ENCODE data around the gene HNF1B. TPM values are rescaled to one million over a fixed set of nuclear protein-coding genes. Genes with fewer than 3 reads are reported as not detected.

Gene HNF1B
- total and polyA plus RNA-seq, 5 donors: not detected

DNA sequence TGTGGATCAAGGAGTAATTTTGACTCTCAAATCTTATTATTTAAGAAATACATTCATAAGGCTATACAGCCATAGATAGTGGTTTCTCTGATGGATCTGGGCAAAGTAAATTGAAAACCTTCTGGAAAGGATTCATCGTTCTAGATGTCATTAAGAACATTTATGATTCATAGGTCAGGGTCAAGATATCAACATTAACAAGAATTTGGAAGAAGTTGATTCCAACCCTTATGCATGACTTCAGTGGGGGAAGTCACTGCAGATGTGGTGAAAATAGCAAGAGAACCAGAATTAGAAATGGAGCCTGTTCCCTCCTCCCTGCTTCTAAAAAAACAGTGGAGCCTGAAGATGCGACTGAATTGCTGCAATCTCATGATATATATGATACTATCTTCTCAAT is 36.6 kb upstream of the HNF1B start:
- DNase-seq: no peak
- no peaks in the 10 kb centered on the region for H3K9me3 ChIP-seq (ENCODE audit: control insufficient read depth, low read length)
- 62% methylated on average over 2 of the region's 2 CpGs for WGBS
- intact Hi-C loops (cut with DNase I): loop anchor here in 1 of 4 donors (10.0 kb wide), 1 partner anchor 117 kb away; no protein-coding TSS in a partner anchor
- no peak overlapping the region for H3K4me3 ChIP-seq (ENCODE audit: low read length)
- H3K4me1 ChIP-seq (ENCODE audit: control insufficient read depth, insufficient read depth, low read length): no peaks in the 10 kb centered on the region
- ATAC-seq: no peak
- H3K27ac ChIP-seq (ENCODE audit: low read length): no peak overlapping the region
- H3K27me3 ChIP-seq (ENCODE audit: control insufficient read depth, insufficient read depth): no peaks in the 10 kb centered on the region

GRCh38 chr17:37779554-37779953 is 34.7 kb upstream of the HNF1B start:
- Histone ChIP-seq H3K9me3 (ENCODE audit: control insufficient read depth, low read length) (no peaks in the 10 kb centered on the region), H3K4me1 (ENCODE audit: control insufficient read depth, insufficient read depth, low read length) (no peaks in the 10 kb centered on the region), H3K4me3 (ENCODE audit: low read length) (no peak overlapping the region), H3K27ac (ENCODE audit: low read length) (no peak overlapping the region), H3K27me3 (ENCODE audit: control insufficient read depth, insufficient read depth) (peaks cover 2% of the 10 kb centered on the region)
- WGBS: 77% methylated on average over 4 of the region's 4 CpGs
- ATAC-seq (no peak), DNase-seq (no peak)
- intact Hi-C loops (cut with DNase I): loop anchor here in 1 of 4 donors (10.0 kb wide), 1 partner anchor 125 kb away; no protein-coding TSS in a partner anchor

DNA sequence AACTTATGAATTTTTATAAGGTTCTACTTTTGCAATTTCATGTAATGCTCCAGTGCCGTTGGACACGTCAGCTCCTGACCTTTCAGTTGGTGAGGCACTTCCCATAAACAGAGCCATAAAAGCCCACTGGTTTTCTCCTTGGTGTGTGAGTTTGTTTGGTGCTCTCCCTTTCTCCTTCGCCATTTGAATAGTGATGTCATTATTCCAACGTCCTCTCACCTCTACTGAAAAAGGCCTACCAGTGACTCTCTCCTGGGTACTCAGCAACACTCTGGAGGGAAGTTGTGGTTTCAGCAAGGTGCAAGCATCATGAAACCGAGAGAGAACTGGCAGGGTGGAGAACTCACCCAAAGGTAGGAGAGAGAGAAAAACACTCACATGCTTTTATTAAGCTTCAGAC is 29.6 kb upstream of the HNF1B start:
- ATAC-seq (no peak), DNase-seq (no peak)
- Histone ChIP-seq H3K4me1 (ENCODE audit: control insufficient read depth, insufficient read depth, low read length) (no peaks in the 10 kb centered on the region), H3K9me3 (ENCODE audit: control insufficient read depth, low read length) (no peaks in the 10 kb centered on the region), H3K27ac (ENCODE audit: low read length) (no peak overlapping the region), H3K4me3 (ENCODE audit: low read length) (no peak overlapping the region), H3K27me3 (ENCODE audit: control insufficient read depth, insufficient read depth) (peaks cover 2% of the 10 kb centered on the region)
- 66% methylated on average over 5 of the region's 5 CpGs for WGBS
- intact Hi-C loops (cut with DNase I): loop anchor here in 2 of 4 donors (5.0 to 10.0 kb wide), 2 partner anchors 120 to 122 kb away; no protein-coding TSS in a partner anchor

GRCh38 chr17:37772982-37773381 is 28.1 kb upstream of the HNF1B start:
- 91% methylated on average over 2 of the region's 2 CpGs for WGBS
- H3K9me3 ChIP-seq (ENCODE audit: control insufficient read depth, low read length): no peaks in the 10 kb centered on the region
- intact Hi-C loops (cut with DNase I): loop anchor here in 2 of 4 donors (5.0 to 10.0 kb wide), 2 partner anchors 118 to 121 kb away; no protein-coding TSS in a partner anchor
- ATAC-seq: no peak
- no peak for DNase-seq
- H3K4me1 ChIP-seq (ENCODE audit: control insufficient read depth, insufficient read depth, low read length): no peaks in the 10 kb centered on the region
- no peak overlapping the region for H3K27ac ChIP-seq (ENCODE audit: low read length)
- peaks cover 2% of the 10 kb centered on the region for H3K27me3 ChIP-seq (ENCODE audit: control insufficient read depth, insufficient read depth)
- H3K4me3 ChIP-seq (ENCODE audit: low read length): no peak overlapping the region

DNA sequence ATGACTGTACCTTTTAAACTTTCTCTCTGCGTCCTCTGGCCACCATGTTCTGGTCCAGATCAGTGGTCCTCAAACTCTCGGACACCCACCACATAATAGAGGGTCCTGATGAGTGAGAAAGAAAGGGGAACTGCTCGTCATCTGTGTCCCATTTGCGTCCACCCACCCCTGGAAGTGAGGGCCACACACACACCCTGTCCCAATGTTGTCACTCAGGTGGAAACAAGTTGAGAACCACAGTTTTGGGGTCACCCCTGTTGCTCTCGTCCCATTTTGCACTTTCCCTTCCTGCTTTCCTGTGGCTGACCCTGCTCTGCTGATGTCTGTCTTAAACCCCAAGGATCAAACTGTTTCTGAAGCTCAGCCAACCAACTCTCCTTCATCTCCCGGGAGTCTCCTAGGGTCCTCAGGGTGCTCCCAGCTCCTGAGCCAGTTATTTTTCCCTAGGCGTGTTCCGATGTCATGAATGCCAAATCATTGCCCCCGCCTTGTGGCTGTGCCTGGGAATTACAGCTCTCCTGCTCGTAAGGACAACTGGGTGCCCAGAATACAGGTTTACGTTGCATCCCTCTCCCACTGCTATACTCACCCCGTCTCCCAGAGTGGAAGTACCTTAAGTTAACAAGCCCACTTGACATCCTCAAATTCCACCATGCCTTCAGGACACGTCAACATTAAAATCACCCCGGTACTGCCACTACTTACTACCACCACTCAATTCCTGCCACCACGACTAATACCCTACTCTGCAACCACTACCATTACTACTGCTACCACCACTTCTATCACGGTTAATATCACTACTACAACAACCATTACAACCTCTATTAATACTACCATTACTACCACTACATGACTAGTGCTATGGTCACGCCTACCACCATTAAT is 26.0 kb upstream of the HNF1B start:
- intact Hi-C loops (cut with DNase I): loop anchor here in 2 of 4 donors (5.0 to 10.0 kb wide), 2 partner anchors 116 to 119 kb away; no protein-coding TSS in a partner anchor
- DNase-seq: peak; percentile 24 to 73 (median 61)

GRCh38 chr17:37769050-37769449 is 24.2 kb upstream of the HNF1B start:
- Histone ChIP-seq H3K4me3 (ENCODE audit: low read length) (no peak overlapping the region), H3K9me3 (ENCODE audit: control insufficient read depth, low read length) (no peaks in the 10 kb centered on the region), H3K4me1 (ENCODE audit: control insufficient read depth, insufficient read depth, low read length) (no peaks in the 10 kb centered on the region), H3K27ac (ENCODE audit: low read length) (no peak overlapping the region), H3K27me3 (ENCODE audit: control insufficient read depth, insufficient read depth) (peaks cover 4% of the 10 kb centered on the region)
- 87% methylated on average over 6 of the region's 6 CpGs for WGBS
- DNase-seq: no peak
- intact Hi-C loops (cut with DNase I): no loop called here
- ATAC-seq: no peak

More for the DNA sequence above, 26.0 kb upstream of the HNF1B start:
- no peaks in the 10 kb centered on the region for H3K9me3 ChIP-seq (ENCODE audit: control insufficient read depth, low read length)
- 49% methylated on average over 17 of the region's 17 CpGs for WGBS
- H3K4me1 ChIP-seq (ENCODE audit: control insufficient read depth, insufficient read depth, low read length): no peaks in the 10 kb centered on the region
- peak; percentile 24 to 48 for ATAC-seq
- H3K4me3 ChIP-seq (ENCODE audit: low read length): no peak overlapping the region
- peaks cover 5% of the 10 kb centered on the region for H3K27me3 ChIP-seq (ENCODE audit: control insufficient read depth, insufficient read depth)
- no peak overlapping the region for H3K27ac ChIP-seq (ENCODE audit: low read length)

- no peak overlapping the region for H3K4me3 ChIP-seq (ENCODE audit: low read length)
- H3K27me3 ChIP-seq (ENCODE audit: control insufficient read depth, insufficient read depth): peaks cover 4% of the 10 kb centered on the region
- intact Hi-C loops (cut with DNase I): no loop called here
- H3K27ac ChIP-seq (ENCODE audit: low read length): no peak overlapping the region
- H3K9me3 ChIP-seq (ENCODE audit: control insufficient read depth, low read length): no peaks in the 10 kb centered on the region
- DNase-seq: no peak
- no peak for ATAC-seq
- no peaks in the 10 kb centered on the region for H3K4me1 ChIP-seq (ENCODE audit: control insufficient read depth, insufficient read depth, low read length)
- 85% methylated on average over 2 of the region's 2 CpGs for WGBS
These were observed 23.6 kb upstream of the HNF1B start for GRCh38 chr17:37768438-37768837.

GRCh38 chr17:37766971-37767370 is 22.1 kb upstream of the HNF1B start:
- Histone ChIP-seq H3K4me3 (ENCODE audit: low read length) (no peak overlapping the region), H3K27me3 (ENCODE audit: control insufficient read depth, insufficient read depth) (peaks cover 8% of the 10 kb centered on the region), H3K4me1 (ENCODE audit: control insufficient read depth, insufficient read depth, low read length) (no peaks in the 10 kb centered on the region), H3K9me3 (ENCODE audit: control insufficient read depth, low read length) (no peaks in the 10 kb centered on the region), H3K27ac (ENCODE audit: low read length) (no peak overlapping the region)
- WGBS: 64% methylated on average over 6 of the region's 6 CpGs
- DNase-seq (no peak), ATAC-seq (no peak)
- intact Hi-C loops (cut with DNase I): no loop called here

GRCh38 chr17:37764383-37764782 is 19.5 kb upstream of the HNF1B start:
- 71% methylated on average over 3 of the region's 3 CpGs for WGBS
- Histone ChIP-seq H3K27ac (ENCODE audit: low read length) (no peak overlapping the region), H3K4me1 (ENCODE audit: control insufficient read depth, insufficient read depth, low read length) (no peaks in the 10 kb centered on the region), H3K9me3 (ENCODE audit: control insufficient read depth, low read length) (no peaks in the 10 kb centered on the region), H3K4me3 (ENCODE audit: low read length) (no peak overlapping the region), H3K27me3 (ENCODE audit: control insufficient read depth, insufficient read depth) (peaks cover 8% of the 10 kb centered on the region)
- intact Hi-C loops (cut with DNase I): no loop called here
- ATAC-seq (no peak), DNase-seq (no peak)

GRCh38 chr17:37762666-37763065 is 17.8 kb upstream of the HNF1B start:
- Histone ChIP-seq H3K4me3 (ENCODE audit: low read length) (no peak overlapping the region), H3K4me1 (ENCODE audit: control insufficient read depth, insufficient read depth, low read length) (no peaks in the 10 kb centered on the region), H3K27ac (ENCODE audit: low read length) (no peak overlapping the region), H3K27me3 (ENCODE audit: control insufficient read depth, insufficient read depth) (peaks cover 6% of the 10 kb centered on the region), H3K9me3 (ENCODE audit: control insufficient read depth, low read length) (no peaks in the 10 kb centered on the region)
- WGBS: 50% methylated on average over 7 of the region's 7 CpGs
- no peak for DNase-seq
- ATAC-seq: no peak
- intact Hi-C loops (cut with DNase I): no loop called here

DNA sequence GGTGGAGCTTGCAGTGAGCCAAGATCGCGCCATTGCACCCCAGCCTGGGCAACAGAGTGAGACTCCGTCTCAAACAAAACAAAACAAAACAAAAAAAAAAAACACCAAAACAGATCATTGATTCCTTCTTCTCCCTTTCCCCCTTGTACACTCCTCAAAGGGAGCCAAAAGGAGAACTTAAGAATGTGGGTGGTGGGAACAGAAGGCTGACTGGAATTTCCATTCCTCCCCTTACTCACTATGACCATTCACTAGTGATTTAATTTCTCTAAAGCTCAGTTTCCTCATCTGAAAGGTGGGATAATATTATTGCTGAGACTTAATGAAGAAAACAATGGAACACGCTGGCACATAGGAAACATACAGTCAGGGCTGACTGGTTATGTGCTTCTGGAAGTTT is 17.1 kb upstream of the HNF1B start:
- no peak for DNase-seq
- Histone ChIP-seq H3K27ac (ENCODE audit: low read length) (no peak overlapping the region), H3K4me3 (ENCODE audit: low read length) (no peak overlapping the region), H3K9me3 (ENCODE audit: control insufficient read depth, low read length) (no peaks in the 10 kb centered on the region), H3K4me1 (ENCODE audit: control insufficient read depth, insufficient read depth, low read length) (no peaks in the 10 kb centered on the region), H3K27me3 (ENCODE audit: control insufficient read depth, insufficient read depth) (peaks cover 3% of the 10 kb centered on the region)
- intact Hi-C loops (cut with DNase I): no loop called here
- WGBS: 96% methylated on average over 4 of the region's 4 CpGs
- ATAC-seq: no peak
